HG03342 (cell line): ENCODE results near the gene SRR.

Experiments used
- ATAC-seq: cut with Tn5 transposase; IDR thresholded peaks from one replicate; pipeline ENCODE4 v1.9.1; 2021; ENCODE audit warnings: mild to moderate bottlenecking, moderate library complexity; ENCODE audit not compliant: unreplicated experiment

The SRR gene

GRCh38 chr17:2369551-2370210 is 65.9 kb downstream of the SRR start:
- ATAC-seq: no peak

GRCh38 chr17:2370211-2370589 is 66.5 kb downstream of the SRR start:
- ATAC-seq: no peak

- ATAC-seq: no peak
These were observed 67.7 kb downstream of the SRR start for GRCh38 chr17:2371183-2372130.

GRCh38 chr17:2372180-2372579 is 68.4 kb downstream of the SRR start:
- ATAC-seq: no peak

- ATAC-seq: no peak
These were observed 68.9 kb downstream of the SRR start for GRCh38 chr17:2372681-2373080.

- ATAC-seq: no peak
These were observed 69.4 kb downstream of the SRR start for GRCh38 chr17:2373179-2373578.
